DMS114 treated with DMSO at 0.1 percent for 48 hours (cell line): Measurements from ENCODE around the gene IRF9.

Experiments used
- DNase-seq: peaks from one replicate; lab custom pipeline; 2025; ENCODE audit not compliant: unreplicated experiment; lab: John Stamatoyannopoulos, UW

IRF9 gene

DNA sequence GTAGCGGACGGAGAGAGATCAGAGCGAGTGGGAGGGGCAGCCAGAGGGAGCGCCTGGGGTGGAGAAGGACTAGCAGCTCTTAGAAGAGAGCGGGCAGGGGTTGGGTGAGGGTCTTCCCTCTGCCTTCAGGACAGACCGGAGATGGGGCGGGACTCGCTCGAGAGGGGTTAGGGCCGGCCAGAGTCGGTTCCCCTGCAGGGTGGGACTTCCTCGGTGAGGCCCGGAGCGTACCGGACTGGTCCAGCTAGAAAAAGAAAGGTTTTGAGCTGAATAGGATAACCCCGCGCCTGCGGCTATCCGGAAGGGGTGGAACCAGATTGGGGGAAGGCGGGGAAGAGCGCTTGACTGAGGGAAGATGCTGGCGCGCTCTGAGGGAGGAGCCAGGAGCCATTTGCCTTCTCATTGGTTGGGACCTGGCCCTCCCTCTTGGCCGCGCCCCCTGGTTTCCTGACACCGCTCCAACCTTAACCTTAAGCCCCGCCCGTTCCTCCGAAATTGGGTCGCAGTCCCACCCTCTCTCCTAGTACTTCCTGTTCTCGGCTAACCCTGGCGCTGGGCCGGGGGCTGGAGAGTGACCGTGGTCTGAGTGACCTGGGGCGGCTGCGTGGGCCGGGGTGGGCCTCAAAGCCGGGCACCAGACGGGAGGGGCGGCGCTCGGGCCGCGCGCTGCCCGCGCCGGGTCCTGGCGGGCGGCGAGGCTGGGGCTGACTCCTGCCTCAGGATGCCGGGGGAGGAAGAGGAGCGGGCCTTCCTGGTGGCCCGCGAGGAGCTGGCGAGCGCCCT lies 13.9 kb upstream of the IRF9 start, which contains the start of gene RNF31:
Gene RNF31, plus strand, starts transcription at position 521 of the 783 bp plus-strand sequence. Its CDS starts 201 bp downstream, at position 722.
- DNase-seq = peak; percentile 93

DNA sequence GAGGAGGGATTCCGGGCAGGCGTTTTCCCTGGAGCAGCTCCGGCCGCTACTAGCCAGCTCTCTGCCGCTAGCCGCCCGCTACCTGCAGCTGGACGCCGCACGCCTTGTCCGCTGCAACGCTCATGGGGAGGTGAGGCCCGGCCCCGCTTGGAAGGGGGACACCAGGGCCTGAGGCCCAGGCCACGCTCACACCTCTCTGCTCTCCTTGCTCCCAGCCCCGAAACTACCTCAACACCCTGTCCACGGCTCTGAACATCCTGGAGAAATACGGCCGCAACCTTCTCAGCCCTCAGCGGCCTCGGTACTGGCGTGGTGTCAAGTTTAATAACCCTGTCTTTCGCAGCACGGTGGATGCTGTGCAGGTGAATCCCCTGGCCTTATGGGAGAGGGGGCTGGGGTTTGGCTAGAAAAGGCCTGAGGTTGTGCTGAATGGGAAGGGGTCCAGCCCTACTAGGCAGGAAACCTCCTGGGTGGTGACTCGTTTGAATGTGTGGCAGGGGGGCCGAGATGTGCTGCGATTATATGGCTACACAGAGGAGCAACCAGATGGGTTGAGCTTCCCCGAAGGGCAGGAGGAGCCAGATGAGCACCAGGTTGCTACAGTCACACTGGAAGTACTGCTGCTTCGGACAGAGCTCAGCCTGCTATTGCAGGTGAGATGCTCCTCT lies 13.2 kb upstream of the IRF9 start:
- no peak for DNase-seq

DNA sequence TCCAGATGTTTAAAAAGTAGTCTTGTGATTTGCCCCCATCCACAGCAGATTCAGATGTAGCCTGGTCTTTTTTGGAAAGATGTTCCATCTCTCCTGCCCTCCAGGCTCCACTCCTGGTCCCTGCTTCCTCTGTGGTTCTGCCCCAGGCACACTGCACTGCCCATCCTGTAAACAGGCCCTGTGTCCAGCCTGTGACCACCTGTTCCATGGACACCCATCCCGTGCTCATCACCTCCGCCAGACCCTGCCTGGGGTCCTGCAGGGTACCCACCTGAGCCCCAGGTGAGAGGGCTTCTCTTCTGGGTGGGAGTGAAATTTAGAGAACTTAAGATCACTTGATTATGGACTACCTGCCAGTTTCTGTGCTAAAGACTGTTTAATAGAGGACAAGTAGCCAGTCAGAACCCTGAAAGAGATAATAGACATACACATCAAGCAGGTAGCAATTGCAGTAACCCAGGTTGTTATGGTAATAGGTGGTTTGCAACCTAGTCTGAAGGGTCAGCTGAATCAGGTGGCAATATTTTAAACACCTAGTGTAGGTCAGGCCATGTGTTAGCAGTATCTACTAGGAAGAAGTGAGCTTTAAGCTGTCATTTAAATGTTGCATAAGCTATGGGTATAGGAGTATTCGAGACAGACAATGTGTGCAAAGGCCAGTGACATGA lies 11.6 kb upstream of the IRF9 start:
- DNase-seq = no peak

DNA sequence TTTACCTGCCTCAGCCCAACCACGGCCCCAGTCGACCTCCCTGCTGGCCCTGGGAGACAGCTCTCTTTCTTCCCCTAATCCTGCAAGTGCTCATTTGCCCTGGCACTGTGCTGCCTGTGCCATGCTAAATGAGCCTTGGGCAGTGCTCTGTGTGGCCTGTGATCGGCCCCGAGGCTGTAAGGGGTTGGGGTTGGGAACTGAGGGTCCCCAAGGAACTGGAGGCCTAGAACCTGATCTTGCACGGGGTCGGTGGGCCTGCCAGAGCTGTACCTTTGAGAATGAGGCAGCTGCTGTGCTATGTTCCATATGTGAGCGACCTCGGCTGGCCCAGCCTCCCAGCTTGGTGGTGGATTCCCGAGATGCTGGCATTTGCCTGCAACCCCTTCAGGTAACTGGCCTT lies 11.0 kb upstream of the IRF9 start:
- no peak for DNase-seq

DNA sequence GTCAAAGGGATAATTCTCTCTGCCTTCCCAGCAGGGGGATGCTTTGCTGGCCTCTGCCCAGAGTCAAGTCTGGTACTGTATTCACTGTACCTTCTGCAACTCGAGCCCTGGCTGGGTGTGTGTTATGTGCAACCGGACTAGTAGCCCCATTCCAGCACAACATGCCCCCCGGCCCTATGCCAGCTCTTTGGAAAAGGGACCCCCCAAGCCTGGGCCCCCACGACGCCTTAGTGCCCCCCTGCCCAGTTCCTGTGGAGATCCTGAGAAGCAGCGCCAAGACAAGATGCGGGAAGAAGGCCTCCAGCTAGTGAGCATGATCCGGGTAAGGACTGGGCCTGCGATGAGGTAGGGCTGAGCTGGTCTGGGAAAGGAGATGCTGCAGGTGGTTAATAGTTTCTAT lies 10.5 kb upstream of the IRF9 start:
- no peak for DNase-seq

DNA sequence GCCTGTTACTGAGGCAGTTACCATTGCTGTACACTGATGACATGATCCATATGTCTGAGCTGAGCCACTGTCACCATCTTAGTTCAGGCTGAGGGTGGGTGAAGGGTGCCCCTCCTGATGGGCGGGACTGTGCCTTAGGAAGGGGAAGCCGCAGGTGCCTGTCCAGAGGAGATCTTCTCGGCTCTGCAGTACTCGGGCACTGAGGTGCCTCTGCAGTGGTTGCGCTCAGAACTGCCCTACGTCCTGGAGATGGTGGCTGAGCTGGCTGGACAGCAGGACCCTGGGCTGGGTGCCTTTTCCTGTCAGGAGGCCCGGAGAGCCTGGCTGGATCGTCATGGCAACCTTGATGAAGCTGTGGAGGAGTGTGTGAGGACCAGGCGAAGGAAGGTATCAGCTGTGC lies 10.1 kb upstream of the IRF9 start:
- no peak for DNase-seq

DNA sequence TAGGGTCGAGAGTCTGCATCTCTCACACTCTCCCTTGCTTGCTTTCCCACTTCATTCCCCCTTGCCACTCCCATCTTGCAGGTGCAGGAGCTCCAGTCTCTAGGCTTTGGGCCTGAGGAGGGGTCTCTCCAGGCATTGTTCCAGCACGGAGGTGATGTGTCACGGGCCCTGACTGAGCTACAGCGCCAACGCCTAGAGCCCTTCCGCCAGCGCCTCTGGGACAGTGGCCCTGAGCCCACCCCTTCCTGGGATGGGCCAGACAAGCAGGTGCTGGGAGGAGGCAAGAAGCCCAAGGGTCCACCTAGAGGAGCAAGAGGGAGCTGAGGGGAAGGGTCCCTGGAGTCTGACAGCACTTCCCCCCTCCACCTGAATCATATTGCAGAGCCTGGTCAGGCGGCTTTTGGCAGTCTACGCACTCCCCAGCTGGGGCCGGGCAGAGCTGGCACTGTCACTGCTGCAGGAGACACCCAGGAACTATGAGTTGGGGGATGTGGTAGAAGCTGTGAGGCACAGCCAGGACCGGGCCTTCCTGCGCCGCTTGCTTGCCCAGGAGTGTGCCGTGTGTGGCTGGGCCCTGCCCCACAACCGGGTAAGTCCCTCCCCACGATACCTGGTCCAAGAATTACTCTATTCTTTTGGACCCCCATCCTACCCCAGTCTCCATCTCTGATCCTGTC lies 9.5 kb upstream of the IRF9 start:
- no peak for DNase-seq

DNA sequence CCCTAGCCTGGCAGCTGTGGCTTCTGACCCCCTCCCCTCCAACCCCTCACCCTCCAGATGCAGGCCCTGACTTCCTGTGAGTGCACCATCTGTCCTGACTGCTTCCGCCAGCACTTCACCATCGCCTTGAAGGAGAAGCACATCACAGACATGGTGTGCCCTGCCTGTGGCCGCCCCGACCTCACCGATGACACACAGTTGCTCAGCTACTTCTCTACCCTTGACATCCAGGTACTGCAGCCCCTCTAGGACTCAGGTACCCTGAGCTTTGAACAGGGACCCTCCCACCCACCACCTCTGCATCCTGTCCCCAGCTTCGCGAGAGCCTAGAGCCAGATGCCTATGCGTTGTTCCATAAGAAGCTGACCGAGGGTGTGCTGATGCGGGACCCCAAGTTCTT lies 6.0 kb upstream of the IRF9 start:
- no peak for DNase-seq

DNA sequence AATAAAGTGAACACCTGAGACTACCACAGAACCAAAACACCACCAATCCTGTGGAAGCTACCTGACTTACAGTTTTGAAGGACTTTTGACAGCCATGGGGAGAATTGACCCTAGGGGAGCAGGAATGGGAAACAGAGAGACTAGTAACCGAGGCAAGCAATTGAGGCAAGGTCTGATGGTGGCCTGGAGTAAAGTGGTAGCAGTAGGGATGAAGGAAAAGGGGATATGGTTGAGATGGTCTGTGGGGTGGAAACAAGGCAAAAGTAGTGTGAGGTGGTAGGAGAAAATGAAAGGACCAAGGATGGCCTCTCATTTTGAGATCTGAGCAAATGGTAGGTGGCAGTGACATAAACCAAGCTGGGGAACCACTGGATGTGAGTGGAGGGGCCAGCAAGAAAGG lies 4.2 kb upstream of the IRF9 start:
- no peak for DNase-seq

DNA sequence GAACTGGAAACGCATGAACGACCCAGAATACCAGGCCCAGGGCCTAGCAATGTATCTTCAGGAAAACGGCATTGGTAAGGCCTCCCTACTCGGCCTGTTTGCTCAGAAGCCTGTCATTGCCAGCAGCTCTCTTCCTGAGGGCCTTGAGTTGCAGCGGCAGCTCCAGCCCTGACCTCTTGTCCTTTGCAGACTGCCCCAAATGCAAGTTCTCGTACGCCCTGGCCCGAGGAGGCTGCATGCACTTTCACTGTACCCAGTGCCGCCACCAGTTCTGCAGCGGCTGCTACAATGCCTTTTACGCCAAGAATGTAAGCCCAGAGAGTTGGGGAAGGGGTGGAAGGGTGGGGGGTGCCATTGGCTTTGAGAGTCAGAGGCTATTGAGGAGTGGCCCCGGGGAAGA lies 3.7 kb upstream of the IRF9 start:
- DNase-seq = no peak

DNA sequence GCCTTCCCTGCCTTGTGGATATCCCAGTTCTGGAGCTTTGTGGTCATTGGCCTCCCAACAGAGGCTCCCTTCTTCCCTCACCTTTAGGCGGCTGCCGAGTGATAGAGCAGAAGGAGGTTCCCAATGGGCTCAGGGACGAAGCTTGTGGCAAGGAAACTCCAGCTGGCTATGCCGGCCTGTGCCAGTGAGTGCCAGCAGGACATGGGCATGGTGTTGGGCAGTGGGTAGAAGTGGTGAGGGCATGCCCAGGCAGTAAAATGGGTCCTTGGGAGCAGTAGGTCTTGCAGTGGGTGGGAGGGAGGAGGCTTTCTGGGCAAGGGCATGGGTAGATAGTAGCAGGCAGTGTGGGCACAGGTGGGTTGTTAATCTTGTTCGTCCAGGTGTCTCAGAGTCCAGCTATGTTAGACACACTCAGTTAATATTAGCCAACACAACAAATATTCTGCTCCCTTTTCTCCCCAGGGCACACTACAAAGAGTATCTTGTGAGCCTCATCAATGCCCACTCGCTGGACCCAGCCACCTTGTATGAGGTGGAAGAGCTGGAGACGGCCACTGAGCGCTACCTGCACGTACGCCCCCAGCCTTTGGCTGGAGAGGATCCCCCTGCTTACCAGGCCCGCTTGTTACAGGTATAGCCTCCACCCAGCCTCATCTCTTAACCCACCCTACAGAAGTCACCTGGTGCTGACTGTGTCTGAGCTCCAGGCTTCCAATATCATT lies 1.1 kb upstream of the IRF9 start:
- no peak for DNase-seq

DNA sequence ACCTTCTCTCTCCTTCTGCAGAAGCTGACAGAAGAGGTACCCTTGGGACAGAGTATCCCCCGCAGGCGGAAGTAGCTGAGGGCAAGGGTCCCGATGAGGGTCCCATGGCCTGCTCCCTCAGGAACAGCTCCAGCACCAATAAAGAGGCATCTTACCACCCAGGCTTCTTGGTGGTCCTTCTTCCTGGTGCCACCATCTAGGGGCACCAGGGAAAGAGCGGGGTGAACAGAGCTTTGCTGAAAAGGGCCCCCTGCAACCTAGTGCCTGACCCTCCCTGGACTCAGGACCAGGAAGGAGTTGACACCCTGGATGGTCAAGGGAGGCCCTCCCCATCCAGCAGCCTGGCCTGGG lies 591 bp upstream of the IRF9 start:
- no peak for DNase-seq

DNA sequence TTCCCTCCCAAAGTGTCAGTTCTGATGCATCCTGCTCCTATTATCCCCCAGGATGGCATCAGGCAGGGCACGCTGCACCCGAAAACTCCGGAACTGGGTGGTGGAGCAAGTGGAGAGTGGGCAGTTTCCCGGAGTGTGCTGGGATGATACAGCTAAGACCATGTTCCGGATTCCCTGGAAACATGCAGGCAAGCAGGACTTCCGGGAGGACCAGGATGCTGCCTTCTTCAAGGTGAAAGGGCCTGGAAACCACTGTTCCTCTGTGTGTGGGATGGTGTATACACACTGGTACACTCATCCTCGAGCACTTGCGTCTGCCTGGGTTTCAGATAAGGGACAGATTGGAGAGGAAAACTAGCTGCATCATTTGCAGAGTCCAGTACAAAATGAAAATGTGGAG lies 1.0 kb downstream of the IRF9 start:
- no peak for DNase-seq

DNA sequence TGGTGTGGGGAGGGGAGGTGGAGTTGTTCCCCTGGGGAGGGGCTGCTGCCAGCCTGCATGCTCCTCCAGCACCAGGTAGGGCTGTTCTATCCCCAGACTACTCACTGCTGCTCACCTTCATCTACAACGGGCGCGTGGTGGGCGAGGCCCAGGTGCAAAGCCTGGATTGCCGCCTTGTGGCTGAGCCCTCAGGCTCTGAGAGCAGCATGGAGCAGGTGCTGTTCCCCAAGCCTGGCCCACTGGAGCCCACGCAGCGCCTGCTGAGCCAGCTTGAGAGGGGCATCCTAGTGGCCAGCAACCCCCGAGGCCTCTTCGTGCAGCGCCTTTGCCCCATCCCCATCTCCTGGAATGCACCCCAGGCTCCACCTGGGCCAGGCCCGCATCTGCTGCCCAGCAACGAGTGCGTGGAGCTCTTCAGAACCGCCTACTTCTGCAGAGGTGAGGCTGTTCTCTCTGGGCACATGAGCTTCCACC lies 3.5 kb downstream of the IRF9 start:
- DNase-seq = no peak

DNA sequence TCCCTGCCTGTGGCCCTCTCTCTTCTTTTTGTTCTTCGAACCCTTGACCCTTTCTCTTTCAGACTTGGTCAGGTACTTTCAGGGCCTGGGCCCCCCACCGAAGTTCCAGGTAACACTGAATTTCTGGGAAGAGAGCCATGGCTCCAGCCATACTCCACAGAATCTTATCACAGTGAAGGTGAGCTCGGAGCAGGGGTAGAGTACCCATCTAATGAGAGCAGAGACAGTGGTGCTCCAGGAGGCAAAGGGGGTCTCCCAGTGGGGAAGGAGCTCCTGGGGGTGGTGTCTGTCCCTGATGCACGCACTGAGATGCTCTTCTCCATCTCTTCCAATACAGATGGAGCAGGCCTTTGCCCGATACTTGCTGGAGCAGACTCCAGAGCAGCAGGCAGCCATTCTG lies 4.7 kb downstream of the IRF9 start:
- DNase-seq = no peak

DNA sequence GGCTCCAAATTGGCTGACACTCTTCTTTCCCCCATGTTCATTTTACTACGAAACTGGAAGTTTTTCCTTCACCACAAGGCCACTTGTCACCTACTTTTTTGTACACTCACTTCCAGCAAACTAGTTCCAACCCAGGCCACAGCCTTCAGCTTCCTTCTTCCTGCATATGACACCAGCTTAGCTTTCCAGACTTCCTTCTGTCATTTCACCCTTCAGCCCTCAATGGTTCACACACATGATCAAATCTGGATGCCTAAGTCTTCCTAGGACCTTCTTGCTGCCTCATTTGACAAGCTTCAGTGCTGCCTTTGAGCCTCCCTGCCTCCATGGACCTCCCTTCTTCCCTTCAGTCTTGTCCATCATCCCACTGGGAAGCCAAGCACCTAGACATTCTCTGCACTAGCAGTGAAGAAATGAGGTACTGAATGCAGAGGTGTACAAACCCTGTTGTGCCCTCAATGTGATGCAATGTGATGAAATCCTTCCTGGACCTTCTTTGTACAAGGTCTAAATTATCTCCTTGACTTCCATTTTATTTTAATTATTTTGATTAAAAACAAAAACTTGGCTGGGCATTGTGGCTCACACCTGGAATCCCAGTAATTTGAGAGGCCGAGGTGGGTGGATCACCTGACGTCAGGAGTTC lies 6.5 kb downstream of the IRF9 start:
- DNase-seq = no peak

DNA sequence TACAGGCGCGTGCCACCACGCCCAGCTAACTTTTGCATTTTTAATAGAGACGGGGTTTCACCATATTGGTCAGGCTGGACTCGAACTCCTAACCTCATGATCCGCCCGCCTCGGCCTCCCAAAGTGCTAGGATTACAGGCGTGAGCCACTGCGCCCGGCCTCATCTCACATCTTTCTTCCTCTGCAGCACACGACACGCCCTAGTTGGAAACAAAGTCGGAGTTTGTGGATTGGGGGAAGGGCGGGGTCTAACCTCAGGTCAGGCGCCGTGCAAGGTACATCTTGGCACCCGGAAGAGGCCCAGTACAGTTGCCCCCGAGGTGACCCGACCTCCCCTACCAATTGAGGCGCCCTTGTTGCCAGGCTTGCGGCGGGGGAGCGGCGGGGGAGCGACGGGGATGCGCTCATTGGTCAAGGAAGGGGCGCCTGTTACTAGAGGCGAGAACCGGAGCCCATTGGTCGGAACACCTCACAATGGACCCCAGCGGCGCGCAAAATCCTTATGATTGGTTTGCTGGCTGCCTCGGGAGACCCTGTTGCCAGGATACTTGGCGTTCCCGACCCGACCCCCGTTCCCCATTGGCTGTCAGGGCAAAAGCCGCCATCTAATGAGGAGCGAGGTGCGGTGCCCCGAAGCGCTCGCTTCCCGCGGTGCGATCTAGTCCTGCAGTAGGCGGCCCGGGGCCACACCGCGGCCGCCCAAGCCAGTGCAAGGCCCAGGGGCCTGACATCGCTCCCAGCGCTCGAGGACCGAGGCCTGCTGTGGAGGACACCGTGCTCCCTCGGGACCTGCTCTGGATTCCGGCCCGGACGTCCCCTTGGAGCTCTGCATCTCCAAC lies 10.6 kb downstream of the IRF9 start, which contains the start of gene REC8:
Gene REC8, plus strand, starts transcription at position 659 of the 839 bp plus-strand sequence. CDS start 473 bp downstream, outside the sequence.
- DNase-seq = no peak

DNA sequence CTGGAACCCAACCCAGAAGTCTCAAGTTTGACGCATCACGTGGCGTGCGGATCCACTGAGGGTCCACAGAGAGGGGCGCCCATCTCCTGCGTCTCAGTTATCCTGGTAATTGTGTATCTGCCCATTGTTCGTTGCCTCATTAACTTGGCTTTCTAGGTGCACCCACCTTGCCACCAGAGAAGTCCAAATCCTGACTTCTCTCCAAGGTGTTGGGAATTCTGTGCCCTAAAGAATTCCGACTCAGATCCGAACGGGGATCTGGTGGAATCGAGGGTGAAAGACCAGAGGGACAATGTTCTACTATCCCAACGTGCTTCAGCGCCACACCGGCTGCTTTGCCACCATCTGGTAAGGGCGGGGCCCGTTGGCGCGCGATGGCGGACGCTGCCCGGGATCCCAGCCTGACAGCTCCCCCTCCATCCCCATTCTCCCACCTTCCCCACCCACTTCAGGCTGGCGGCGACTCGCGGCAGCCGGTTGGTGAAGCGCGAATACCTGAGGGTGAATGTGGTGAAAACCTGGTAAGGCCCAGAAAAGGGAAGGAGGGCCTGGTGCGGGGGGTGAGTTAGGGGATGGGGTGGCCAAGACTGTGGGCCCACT lies 11.3 kb downstream of the IRF9 start:
- DNase-seq = no peak

DNA sequence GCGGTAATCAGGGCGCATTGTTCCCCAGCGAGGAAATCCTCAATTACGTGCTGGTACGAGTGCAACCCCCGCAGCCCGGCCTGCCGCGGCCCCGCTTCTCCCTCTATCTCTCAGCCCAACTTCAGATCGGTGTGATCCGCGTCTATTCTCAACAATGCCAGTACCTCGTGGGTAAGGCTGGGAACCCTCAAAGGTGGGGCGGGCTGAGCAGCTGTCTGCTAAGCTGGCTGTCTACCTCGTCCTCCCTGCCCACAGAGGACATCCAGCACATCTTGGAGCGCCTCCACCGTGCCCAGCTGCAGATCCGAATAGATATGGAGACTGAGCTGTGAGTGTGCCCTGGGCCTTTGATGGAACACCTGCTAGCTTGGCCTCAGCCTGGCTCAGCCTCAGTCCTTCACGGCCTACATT lies 11.8 kb downstream of the IRF9 start:
- DNase-seq = no peak
